Subcutaneous adipose tissue (tissue), 4 donors: Measurements from ENCODE around the gene NTM. TPM values are rescaled to one million over a fixed set of nuclear protein-coding genes. Genes with fewer than 3 reads are reported as not detected.

Source experiments
- total RNA-seq, 4 donors: library from RNA; depleted of rRNA; stranded (reverse); fragments of >200 nt; gene quantifications; one replicate each; pipeline ENCODE4 v1.1.0, GENCODE V29; 2016
- TF ChIP-seq, protein P1 (sequence below): fragments of 450-650 bp; IDR thresholded peaks from one replicate; pipeline ENCODE4 v1.5.1; 2016; ENCODE audit warnings: low read depth, mild to moderate bottlenecking, control low read depth, antibody characterized with exemption, moderate library complexity

The NTM gene
- total RNA-seq, 4 donors from 2014 or later, result 1.5 to 5.7 (median 1.7) TPM

DNA sequence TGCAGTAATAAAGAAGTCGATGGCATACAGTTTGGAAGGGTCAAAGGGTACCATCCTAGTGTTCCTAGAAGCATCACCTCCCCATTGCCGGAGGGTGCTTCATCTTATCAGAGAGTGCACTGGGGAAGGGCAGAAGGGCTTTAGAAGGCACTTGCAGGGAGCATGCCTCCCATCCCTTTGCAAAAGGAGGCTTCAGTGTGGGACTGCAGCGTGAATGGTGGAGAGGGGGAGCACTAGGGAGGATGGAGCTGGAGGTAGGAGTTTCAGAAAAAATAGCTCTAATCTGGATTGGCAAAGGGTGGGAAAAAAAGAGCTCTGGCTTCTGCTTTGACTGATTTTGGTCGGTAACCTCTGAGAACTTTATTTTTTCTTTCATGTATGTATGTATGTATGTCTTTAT is 5.0 kb downstream of the NTM start:
- TF ChIP-seq, protein P1, sequence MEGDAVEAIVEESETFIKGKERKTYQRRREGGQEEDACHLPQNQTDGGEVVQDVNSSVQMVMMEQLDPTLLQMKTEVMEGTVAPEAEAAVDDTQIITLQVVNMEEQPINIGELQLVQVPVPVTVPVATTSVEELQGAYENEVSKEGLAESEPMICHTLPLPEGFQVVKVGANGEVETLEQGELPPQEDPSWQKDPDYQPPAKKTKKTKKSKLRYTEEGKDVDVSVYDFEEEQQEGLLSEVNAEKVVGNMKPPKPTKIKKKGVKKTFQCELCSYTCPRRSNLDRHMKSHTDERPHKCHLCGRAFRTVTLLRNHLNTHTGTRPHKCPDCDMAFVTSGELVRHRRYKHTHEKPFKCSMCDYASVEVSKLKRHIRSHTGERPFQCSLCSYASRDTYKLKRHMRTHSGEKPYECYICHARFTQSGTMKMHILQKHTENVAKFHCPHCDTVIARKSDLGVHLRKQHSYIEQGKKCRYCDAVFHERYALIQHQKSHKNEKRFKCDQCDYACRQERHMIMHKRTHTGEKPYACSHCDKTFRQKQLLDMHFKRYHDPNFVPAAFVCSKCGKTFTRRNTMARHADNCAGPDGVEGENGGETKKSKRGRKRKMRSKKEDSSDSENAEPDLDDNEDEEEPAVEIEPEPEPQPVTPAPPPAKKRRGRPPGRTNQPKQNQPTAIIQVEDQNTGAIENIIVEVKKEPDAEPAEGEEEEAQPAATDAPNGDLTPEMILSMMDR, result no peak

DNA sequence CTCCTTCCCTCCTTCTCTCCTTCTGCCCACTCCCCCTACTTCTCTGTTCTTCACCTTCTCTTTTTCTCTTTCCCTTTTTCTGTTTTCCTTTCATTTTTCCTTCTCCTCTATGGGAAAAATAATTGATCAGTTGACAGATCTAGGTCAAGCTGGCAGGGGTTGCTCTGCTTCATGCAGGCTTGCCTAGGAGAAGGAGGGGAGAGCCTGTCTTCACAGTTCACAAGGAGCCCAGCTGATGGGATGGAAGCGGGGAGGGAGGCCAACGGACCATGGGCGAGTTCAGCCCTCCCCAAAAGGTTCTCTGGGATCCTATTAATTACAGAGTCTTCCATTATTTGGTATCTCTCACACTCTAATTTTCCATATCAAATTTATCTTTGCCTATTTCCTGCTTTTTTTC is 5.5 kb downstream of the NTM start:
- TF ChIP-seq, protein P1, result no peak

DNA sequence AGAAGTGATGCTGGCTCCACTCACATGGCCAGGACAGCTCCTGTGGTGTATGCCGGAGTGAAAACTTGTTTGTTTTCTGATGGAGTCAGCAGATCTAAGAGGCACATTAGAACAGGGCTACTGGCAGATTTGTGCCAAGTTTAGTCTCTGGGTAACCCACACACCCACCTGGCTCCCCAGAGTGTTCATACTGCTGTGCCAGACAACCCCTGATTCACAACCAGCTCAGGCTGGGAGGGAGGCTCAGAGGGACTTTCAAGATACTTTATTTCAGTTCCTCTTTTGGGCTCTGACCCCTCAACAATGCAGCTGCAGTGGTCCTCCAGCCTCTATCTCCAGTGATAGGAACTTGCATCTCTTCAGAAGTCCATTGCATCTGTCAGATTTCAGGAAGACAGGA is 8.5 kb downstream of the NTM start:
- TF ChIP-seq, protein P1, result no peak

DNA sequence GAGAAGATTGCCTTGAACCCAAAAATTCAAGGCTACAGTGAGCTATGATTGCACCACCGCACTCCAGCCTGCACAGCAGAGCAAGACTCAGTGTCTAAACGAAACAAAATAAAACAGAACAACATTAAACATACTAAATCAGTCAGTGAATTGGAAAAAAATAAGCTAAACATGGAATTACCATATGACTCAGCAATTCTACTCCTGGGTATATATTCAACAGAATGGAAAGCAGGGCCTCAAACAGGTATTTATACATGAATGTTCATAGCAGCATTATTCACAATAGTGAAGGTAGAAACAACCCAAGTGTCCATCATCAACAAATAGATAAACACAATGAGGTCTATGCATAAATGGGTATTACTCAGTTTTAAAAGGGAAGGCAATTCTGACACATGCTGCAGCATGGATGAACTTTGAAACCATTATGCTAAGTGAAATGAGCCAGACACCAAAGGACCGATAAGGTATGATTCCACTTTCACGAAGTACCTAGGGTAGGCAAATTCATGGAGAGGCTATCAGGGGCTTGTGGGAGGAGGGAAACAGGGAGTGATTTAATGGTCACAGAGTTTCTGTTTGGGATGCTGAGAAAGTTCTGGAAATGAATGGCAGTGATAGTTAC is 15.5 kb downstream of the NTM start:
- TF ChIP-seq, protein P1, result no peak

DNA sequence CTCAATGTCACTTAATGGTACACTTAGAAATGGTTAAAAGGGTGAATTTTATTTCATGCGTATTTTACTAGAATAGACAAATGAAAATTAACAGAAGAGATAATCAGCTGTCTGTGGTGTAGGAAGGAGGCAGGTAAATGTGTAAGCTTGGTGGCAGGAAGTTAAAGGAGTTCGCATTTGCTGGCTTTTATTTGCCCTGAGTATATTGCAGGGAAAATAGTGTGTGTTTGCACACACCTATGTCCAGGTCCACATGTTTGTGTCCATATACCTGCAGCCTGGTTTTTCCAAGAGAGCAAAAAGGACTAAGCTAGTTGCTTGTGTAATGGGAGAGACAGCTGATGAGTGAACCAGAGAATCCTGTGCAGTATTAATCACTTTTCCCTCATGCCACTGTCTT is 16.0 kb downstream of the NTM start:
- TF ChIP-seq, protein P1, result no peak

DNA sequence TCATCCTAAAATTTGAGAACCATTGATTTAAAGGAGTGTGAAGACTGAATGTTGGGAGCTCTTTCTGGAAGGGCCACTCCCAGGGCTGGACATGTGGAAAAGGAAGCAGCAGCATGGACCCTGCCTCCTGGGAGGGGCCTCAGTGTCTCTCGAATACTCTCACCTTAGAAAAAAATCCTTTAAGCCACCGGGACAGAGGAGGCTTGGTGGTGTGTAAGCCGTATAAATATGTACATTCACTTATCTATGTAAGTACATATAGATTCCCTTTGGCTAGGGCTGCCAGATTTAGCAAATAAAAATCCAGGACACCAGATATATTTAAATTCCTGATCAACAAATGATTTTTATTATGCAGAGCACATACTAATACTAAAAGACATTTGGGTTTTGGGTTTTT is 17.6 kb downstream of the NTM start:
- TF ChIP-seq, protein P1, result no peak

DNA sequence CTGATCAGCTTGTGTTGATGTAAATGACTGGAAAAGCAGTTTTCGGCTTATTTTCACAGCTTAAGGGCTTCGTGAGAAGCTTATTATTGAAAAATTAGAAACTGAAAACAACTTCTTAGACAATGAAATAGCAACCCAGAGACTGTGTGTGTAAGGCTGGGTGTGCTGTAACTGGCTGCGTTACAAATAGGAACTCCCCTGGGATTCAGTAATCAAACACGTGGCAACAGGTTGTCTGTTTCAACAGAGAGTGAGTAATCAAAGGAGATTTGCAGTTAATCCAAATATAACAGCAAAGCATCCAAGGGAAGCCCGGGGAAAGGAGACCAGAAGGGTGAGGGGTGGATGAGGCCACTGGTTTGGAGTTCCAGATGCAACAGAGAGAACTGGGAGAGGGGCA is 19.2 kb downstream of the NTM start:
- TF ChIP-seq, protein P1, result no peak
